Astrocyte (in vitro differentiated cells and primary cell): Measurements from ENCODE around the gene LHFPL3.

Experiments
- CTCF ChIP-seq: IDR thresholded peaks from 2 replicates; pipeline ENCODE4 v1.5.1; 2011; ENCODE audit warnings: low read depth, mild to moderate bottlenecking, inconsistent platforms, low read length, moderate library complexity; ENCODE audit not compliant: insufficient read depth
- EZH2 ChIP-seq: IDR thresholded peaks from 2 replicates; pipeline ENCODE4 v1.6.1; 2012; ENCODE audit warnings: mild to moderate bottlenecking, low read length, inconsistent platforms; ENCODE audit not compliant: insufficient read depth

- TF ChIP-seq EZH2 (no peak), CTCF (no peak)
Observed at GRCh38 chr7:104625956-104626355, 297.6 kb downstream of the LHFPL3 start.
